NCI-H524 treated with DMSO at 0.1 percent for 48 hours (cell line): ENCODE data around the gene PSMD6.

Experiments
- DNase-seq: peaks from one replicate; lab custom pipeline; 2025; lab: John Stamatoyannopoulos, UW

PSMD6 gene

GRCh38 chr3:64023187-64023860, at the start of gene PSMD6:
PSMD6 (minus strand) TSS chr3:64023494; CDS start chr3:64023419, 75 bp downstream.
- no peak for DNase-seq

- DNase-seq, result no peak
These were observed 48.8 kb upstream of the PSMD6 start for GRCh38 chr3:64072126-64072525.

GRCh38 chr3:64070704-64071103, 47.4 kb upstream of the PSMD6 start:
- no peak for DNase-seq

GRCh38 chr3:64067506-64068346, 44.4 kb upstream of the PSMD6 start:
- peak; percentile 16 for DNase-seq

GRCh38 chr3:64064804-64065203, 41.5 kb upstream of the PSMD6 start:
- no peak for DNase-seq

GRCh38 chr3:64063983-64064438, 40.7 kb upstream of the PSMD6 start:
- DNase-seq, result no peak

- DNase-seq, result no peak
These were observed 40.1 kb upstream of the PSMD6 start for GRCh38 chr3:64063207-64063982.

GRCh38 chr3:64061628-64062027, 38.3 kb upstream of the PSMD6 start:
- no peak for DNase-seq

- no peak for DNase-seq
These were observed 36.3 kb upstream of the PSMD6 start for GRCh38 chr3:64059484-64060175.

- no peak for DNase-seq
These were observed 35.3 kb upstream of the PSMD6 start for GRCh38 chr3:64058566-64058965.

- DNase-seq, result no peak
These were observed 33.9 kb upstream of the PSMD6 start for GRCh38 chr3:64057231-64057630.

GRCh38 chr3:64056606-64057180, 33.4 kb upstream of the PSMD6 start:
- no peak for DNase-seq

GRCh38 chr3:64055076-64055475, 31.8 kb upstream of the PSMD6 start:
- no peak for DNase-seq

GRCh38 chr3:64054488-64054887, 31.2 kb upstream of the PSMD6 start:
- DNase-seq, result no peak

- no peak for DNase-seq
These were observed 30.3 kb upstream of the PSMD6 start for GRCh38 chr3:64053581-64053980.

GRCh38 chr3:64053117-64053516, 29.8 kb upstream of the PSMD6 start:
- no peak for DNase-seq

- DNase-seq, result no peak
These were observed 26.5 kb upstream of the PSMD6 start for GRCh38 chr3:64049832-64050231.

GRCh38 chr3:64049136-64049535, 25.8 kb upstream of the PSMD6 start:
- no peak for DNase-seq

- DNase-seq, result no peak
These were observed 25.4 kb upstream of the PSMD6 start for GRCh38 chr3:64048631-64049061.

GRCh38 chr3:64047787-64048186, 24.5 kb upstream of the PSMD6 start:
- no peak for DNase-seq

- DNase-seq, result no peak
These were observed 23.8 kb upstream of the PSMD6 start for GRCh38 chr3:64046996-64047594.
